GM18517 (cell line): ENCODE measurements around the gene ARRB1.
A peak's percentile ranks its signal among the peaks of the same experiment; 100 is the strongest.
"Not testable (repeated sequence)": the region's sequence is repeated elsewhere in the genome, so short reads cannot be mapped to it uniquely, and the experiment has no call there.

Source experiments
- ATAC-seq: cut with Tn5 transposase; IDR thresholded peaks from one replicate; pipeline ENCODE4 v1.9.1; 2021; ENCODE audit warnings: mild to moderate bottlenecking, moderate library complexity; ENCODE audit not compliant: unreplicated experiment

The ARRB1 gene

DNA sequence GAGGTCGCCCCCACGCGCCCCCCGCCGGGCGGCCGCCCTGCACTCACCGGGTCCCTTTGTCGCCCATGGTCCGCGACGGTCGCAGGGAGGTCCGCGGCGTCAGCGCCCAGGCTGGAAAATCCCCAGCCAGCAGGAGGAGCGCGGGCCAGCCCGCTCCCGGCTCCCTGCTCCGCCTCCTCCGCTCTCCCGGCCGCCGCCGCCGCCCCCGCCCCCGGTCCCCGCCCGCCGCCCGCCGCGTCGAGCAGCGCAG is at the start of gene ARRB1:
TSS of gene ARRB1 (minus strand) at position 121 of the 250 bp plus-strand sequence. CDS start at position 67, 54 bp downstream.
- ATAC-seq = no peak

DNA sequence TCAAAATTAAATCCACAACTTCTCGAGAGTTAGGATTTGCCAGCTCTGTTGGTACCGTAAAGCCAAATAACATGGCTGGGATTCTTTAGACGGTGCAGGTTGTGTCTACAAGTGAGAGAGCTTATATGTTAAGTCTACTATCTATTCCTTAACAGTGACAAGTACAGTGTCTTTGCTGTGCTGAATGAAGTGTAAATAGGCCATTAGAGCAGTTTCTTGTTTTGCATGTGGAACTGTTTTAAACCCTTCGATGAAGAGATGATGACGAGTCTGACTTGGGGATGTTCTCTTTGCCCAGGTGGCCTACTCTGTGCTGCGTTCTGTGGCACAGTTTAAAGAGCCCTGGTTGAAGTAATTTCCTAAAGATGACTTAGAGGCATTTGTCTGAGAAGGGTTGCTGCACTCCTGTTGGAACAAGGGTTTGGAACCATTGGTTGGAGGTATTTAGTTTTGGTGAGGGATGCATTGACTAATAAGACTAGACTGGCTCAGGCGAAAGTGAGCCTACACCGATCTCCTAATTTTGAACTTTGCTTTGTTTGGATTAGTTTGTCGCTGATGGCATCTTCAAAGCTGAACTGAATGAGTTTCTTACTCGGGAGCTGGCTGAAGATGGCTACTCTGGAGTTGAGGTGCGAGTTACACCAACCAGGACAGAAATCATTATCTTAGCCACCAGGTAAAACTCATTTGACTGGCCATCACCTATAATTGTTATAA is 48.8 kb upstream of the ARRB1 start:
- ATAC-seq = no peak

DNA sequence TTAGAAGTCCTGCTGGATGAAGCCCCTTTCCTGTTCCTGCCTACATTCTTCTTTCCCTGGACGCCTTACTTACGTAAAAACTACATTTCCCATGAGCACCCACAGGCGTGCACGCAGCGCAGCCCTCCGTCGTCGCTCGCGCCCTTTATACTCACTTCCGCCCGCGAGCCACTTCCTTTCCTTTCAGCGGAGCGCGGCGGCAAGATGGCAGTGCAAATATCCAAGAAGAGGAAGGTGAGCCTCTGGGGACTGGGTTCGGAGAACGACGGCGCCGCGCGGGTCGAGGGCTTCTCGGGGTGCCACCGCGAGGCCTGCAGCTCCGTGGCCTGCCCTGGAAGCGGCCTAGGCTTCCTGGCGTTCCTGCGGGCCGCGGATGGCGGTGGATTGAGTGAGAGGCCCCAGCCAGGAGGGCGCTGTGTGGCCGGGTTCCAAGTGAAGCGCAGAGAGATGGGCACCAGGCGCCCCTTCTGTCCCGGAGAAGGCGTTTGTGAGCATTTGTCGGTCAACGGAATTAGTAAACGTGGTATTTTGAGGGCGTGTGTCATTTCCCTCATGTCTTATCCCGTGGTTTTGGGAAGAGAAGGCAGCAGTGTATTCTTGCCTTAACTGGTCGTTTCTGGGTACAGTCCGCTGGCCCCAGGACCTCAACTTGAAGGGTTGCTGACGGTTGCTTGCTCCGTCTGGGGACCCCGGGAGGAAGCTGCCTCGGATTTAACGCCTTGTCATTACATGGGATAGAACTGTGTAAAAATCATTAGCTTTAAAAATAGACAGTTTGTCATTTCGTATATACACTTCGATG is 48.1 kb upstream of the ARRB1 start, which contains the start of gene RPS3:
TSS of gene RPS3 (plus strand) at position 175 of the 802 bp plus-strand sequence. CDS start at position 205, 30 bp downstream.
- ATAC-seq = peak; percentile 82

DNA sequence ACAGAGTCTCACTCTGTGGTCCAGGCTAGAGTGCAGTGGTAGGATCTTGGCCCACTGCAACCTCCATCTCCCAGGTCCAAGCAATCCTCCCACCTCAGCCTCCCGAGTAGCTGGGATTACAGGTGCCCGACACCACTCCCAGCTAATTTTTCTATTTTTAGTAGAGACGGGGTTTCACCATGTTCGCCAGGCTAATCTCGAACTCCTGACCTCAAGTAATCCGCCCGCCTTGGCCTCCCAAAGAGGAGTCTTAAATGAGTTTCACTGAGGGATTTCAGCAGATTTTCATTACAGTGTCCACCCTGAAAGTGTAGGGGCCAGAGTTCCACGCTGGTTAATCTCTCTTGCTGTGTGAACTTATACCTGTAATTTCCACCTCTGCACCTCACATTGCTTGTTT is 47.4 kb upstream of the ARRB1 start:
- no peak for ATAC-seq

DNA sequence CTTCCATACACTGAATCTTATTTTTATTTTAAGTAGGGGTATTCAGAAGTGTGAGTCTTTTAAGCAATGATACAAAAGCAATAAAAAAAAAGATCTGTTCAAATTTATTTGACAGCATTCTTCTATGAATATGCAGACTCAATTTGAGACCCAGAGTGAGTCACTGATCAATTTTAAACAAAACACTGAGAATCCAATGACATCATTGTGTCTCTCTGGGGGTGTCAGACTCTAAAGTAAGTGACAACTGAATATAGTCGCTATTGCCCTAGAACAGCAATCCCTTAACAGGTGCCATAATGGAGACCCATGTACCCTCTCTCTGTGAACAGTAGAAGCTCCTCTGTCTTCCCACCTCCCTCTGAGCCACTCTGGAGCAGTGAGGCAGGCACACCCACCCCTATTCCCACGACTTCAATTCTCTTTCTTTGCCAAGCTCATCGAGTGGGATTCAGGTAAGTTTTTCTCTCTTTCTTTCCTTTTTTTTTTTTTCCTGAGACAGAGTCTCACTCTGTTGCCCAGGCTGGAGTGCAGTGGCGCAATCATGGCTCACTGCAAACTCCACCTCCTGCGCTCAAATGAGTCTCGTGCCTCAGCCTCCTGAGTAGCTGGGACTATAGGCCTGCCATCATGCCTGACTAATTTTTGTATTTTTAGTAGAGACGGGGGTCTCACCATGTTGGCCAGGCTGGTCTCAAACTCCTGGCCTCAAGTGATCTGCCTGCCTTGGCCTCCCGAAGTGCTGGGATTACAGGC is 42.8 kb upstream of the ARRB1 start:
- ATAC-seq = no peak

DNA sequence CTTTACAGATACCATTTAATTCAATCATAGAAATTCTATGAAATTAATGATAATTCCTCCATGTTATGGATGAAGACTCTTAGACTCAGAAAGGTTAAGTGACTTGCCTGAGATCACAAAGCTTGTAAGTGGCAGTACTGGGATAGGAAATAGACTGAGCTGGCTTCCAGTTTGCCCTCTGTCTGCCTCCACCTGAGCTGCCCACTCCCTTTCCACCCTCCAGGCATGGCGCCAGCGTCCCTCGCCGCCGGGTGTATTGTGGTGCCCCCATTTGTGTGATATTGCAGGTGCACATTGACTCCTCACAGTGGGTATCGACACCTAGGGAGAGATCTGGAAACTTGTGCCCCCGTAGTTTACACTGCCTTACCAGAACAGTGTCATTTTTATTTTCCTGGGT is 38.5 kb upstream of the ARRB1 start:
- ATAC-seq = no peak

DNA sequence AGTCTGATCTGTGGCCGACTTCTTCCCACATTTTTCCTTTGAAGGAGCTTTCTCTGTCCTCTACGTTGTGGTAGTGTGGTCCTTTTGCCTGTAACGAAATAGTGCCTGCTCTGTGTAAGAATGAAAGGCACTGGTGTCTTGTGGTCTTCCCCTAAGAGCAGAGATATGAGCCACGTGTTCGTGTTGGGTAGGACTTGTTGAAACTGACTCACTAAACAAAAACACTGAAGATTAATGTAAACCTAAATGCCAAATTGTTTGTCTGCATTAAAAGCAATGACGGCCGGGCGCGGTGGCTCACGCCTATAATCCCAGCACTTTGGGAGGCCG is 37.8 kb upstream of the ARRB1 start:
- ATAC-seq = no peak

DNA sequence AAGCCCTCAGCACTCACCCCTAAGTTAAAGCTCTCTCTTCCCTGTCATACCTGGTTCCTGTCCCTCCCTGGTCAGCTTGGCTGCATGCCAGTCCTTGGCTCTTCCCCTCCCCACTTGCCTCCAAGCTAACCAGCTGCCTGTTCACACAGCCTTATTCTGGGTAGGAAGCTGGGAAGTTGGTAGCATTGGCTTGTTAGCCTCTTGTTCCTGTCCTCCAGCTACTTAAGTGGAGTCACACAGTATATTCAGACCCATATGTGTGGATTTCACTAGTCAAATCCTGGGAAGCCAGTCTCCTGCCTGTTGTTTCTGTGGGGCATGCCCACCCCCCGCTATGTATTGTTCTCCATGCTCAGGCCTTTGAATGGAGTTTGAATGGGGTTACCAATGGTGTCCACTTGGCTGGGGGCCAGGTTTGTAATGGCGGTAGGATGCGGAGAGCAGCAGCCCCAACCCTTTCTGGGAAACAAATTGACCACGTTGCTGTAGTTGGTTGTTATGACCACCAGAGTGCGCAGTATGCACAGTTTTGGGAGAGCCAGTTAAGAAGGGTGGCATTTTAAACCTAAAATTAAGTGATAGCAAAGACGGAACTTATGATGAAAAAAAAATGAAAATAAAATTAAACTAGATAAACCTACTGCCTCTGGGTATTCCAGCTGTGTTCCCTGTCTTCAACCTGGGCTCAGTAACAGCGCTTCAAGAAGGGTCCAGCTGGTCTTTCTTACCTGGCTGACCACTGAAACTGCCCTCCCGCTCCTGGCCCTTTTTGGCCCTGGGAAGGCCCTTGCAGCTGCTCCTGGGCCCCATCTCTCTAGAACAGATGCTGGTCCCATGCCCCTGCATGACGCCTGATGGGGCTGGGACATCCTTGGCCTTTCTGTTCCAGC is 37.2 kb upstream of the ARRB1 start:
- no peak for ATAC-seq

DNA sequence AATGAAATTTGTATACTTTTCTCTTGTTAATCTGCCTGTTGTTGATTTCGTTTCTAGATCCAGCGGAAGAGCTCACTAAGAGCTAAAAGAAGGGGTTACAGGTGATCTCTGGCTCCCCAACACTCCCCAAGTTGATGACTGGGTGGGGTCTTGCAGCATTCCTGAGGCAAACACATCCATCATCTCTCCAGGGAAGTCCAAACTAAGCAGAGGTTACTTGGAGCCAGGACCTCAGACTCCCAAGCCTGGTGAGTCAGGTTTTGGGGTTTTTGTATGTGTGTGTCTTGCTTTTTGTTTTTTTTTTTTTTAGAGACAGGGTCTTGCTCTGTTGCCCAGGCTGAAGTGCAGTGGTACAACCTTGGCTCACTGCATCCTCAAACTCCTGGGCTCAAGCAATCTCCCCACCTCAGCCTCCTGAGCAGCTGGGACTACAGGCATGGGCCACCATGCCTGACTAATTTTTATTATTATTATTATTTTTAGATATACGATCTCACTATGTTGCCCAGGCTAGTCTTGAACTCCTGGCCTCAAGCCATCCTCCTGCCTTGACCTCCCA is 36.4 kb upstream of the ARRB1 start:
- no peak for ATAC-seq

DNA sequence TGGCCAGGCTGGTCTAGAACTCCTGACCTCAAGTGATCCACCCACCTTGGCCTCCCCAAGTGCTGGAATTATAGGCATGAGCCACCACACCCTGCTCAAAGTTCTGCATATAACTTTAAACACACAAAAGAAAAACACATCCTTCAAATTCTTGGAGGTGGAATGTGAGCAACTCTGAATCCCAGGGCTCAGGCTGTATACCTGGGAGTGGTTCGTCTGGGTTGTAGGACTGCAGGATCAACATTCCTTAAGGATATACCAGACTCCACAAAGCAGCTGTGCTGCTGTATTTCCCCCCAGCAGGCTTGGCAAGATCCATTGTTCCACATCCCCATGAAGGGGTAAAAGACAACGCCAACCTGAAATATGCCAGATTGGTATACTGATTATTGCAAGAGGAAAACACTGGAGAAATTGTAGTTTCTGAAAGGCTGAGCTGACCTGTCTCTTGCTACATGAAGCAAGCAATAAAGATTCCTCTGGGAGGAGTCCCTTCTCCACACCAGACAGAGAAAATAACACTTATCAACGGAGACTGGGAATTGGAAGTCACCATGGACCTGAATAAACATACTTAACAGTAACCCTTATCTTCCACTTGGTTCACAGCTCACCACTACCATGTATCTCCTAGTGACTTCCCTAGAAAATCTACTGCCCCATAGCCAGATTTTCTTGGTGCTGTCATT is 35.6 kb upstream of the ARRB1 start:
- no peak for ATAC-seq

DNA sequence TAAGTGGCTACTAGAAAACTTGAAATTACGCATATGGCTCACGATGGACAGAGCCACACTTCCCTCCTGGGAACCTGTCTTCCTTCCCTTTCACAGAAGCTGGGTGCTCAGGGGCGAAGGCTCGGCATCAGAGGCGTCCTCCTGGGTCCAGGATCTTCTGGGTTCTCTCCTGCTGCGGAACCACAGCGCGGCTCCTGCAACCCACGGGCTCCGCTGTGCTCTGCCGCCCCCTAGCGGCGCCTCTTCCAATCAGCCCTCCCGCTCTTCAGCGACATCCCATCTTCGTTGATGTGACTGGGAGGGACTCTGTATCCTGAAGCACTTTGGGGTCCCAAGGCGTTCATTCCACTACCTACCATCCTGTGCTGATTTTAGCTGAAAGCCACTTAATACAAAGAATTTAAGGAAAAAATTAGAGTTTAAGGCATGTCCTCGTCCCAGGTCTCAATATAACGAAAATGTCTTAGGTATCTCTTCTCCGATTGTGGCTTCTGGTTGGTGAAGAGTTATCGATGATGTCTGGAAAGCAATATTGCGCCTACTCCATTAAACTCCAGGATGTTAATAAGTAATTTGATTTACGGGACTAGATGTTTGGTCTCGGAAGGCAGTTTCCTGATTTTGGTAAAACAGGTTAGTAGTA is 33.1 kb upstream of the ARRB1 start:
- ATAC-seq = no peak

DNA sequence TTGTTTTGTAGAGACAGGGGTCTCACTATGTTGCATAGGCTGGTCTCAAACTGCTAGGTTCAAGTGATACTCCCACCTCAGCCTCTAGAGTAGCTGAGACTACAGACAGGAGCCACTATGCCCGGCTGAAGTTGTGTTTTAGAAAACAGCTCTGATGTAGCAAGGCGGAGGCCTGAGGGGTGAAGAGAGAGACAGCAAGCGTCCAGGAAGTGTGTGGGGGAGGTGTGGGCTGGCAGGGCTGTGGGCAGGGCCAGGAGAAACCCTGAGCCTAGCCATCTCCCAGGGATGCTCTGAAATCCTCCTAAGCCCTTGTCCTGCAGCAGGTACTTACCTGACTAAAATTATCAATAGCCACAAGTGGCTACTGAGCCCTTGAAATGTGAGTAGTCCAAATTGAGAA is 31.8 kb upstream of the ARRB1 start:
- no peak for ATAC-seq

DNA sequence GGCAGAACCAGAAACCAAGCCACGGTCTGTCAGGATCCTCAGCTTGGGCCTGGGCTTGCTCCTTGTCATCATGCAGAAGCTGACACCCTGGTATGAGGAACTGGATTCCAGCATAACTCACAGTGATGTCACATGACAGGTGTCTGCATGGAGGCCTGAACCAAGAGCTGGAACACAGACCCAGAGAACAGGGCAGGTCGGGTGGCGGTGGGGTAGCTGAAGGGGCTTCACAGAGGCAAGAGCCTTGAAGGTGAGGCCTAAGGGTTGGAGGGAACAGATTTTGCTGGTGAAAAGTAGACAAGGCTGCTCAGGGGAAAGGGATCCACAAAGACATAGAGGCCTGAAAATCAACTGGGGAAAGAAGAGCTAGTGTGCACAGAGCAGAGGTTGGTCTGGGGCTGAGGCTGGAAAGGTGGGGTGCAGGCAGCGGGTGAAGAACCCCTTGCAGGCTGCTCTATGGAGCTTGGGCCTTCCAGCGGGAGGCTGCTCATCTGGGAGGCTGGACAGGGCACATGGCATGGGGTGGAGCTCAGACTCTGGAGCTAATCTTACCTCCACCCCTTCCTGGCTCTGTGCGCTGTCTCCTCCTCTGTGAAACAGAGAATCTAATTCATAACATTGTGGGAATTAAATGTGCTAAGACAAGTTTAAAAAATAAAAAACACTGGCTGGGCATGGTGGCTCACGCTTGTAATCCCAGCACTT is 29.4 kb upstream of the ARRB1 start:
- no peak for ATAC-seq

DNA sequence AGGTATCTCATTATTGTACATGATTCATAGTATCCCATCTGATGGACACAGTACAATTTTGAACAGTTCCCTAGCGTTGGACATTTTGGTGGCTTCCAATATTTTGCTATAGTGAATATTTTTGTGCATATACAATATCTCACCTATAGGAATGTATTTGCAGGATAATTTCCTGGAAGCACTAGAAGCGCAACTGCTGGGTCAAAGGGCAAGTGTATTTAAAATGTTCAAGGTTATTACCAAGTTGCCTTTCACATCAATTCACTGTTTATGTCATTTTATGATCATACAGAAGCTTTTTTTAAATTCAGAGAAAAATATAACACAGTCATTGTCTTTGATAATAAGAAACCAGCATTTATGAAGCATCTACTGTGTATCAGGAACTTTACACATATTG is 28.8 kb upstream of the ARRB1 start:
- no peak for ATAC-seq

DNA sequence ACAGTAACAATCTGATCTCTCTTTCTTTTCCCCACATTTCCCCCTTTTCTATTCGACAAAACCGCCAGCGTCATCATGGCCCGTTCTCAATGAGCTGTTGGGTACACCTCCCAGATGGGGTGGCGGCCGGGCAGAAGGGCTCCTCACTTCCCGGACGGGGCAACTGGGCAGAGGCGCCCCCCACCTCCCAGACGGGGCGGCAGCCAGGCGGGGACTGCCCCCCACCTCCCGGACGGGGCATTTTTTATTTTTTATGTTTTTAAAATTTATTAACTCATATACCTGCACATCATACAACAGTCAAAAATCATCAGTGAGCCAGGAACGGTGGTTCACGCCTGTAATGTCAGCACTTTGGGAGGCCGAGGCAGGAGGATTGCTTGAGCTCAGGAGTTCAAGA is 27.3 kb upstream of the ARRB1 start:
- not testable (repeated sequence) for ATAC-seq

DNA sequence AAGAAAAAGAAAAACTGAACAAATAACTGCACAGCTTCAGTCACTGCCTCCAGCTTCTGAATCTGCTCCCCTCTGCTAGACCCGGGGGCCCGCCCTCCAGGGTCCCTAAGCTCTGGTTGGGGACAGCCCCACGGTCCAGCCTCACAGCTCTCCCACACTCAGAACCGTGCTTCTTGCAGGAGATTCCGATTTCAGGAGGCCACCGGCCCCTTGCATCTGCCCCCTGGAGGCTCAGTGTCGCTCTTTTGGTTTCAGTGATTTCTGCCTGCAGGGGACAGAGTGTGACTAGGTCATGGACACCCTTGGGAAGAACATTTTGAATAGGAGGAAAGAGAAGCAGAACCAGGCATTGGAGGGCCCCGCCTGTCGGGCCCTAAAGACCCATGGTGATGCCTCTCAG is 24.7 kb upstream of the ARRB1 start:
- ATAC-seq = no peak

DNA sequence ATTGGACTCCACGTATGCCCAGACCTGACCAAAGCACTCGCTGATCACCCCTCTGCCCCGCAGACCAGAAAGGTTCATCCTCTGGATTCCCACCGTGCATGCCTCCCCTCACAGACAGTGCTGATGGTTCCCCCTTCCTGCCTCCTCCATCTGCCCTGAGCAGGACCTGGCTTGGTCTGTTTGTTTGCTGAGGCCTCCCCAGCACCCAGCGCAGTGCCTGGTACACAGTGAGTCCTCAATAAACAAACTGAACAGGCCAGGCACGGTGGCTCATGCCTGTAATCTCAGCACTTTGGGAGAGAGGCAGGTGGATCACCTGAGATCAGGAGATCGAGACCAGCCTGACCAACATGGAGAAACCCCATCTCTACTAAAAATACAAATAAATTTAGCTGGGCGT is 24.2 kb upstream of the ARRB1 start:
- no peak for ATAC-seq

DNA sequence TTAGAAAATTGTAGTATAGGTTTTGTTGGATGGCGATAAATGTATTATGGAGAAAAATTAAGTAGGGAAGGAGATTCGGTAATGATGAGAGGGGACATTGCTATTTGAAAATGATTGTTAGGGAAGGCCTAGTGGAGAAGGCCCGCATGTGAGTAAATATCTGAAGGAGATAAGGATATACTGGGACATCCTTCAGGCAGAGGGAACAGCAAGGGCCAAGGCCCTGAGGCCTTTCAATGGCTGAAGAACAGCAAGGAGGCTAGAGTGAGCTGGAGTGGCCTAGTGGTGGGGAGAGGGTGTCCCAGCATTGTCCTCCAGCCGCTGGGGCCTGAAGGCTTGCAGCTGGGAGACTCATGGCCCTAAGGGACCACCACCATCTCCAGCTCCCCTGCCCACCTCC is 23.2 kb upstream of the ARRB1 start:
- ATAC-seq = no peak

DNA sequence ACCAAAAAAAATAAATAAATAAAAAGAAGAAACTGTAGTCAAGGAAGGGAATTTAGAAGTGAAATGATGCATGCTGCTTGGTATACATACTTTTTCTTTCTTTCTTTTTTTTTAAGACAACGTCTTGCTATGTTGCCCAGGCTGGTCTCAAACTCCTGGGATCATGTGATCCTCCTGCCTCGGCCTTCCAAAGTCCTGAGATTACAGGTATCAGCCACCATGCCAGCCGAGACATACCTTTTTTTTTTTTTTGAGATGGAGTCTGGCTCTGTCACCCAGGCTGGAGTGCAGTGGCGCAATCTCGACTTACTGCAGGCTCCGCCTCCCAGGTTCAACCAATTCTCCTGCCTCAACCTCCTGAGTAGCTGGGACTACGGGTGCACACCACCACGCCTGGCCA is 21.7 kb upstream of the ARRB1 start:
- ATAC-seq = no peak
